H4 (cell line): Measurements from ENCODE around the gene TNFRSF18. TPM values are rescaled to one million over a fixed set of nuclear protein-coding genes. Genes with fewer than 3 reads are reported as not detected.

ENCODE experiments used
- DNase-seq: peaks from one replicate; pipeline ENCODE4 v3.0.0-alpha.2; 2015; ENCODE audit warnings: low spot score
- total RNA-seq: library from RNA; depleted of rRNA; stranded (reverse); fragments of >200 nt; shearing (Covaris generic); gene quantifications from 2 replicates; pipeline ENCODE4 v1.2.3, GENCODE V29; 2014

Gene TNFRSF18
- total RNA-seq, 1 experiment from 2014 or later: not detected

DNA sequence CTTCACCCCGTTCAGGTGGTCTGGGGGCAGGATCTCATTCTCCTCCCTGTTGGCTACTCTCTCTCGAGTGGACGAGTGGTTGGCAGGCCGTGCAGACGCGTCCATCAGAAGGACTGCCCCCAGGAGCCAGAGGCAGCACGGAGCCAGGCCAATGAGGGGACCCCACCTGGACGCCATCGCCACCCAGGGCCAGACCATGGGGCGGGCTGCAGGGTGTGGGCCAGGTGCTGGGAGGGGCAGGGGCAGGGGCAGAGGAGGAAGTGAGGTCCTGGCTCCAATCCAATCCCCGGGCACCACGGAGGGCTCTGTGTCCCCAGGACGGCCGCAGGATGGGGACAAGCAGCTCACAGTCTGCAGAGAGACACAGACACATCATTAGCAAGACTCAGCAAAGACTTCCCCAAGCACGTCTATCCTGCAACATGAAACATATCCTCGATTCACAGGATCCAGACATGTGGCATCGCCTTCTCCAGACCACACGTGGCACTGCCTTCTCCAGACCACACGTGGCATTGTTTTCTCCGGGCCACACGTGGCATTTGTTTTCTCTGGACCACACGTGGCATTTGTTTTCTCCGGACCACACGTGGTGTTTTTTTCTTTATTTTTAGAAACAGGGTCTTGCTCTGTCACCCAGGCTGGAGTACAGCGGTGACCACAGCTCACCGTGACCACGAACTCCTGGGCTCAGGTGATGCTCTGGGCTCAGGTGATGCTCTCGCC is 22.4 kb upstream of the TNFRSF18 start:
- no peak for DNase-seq

DNA sequence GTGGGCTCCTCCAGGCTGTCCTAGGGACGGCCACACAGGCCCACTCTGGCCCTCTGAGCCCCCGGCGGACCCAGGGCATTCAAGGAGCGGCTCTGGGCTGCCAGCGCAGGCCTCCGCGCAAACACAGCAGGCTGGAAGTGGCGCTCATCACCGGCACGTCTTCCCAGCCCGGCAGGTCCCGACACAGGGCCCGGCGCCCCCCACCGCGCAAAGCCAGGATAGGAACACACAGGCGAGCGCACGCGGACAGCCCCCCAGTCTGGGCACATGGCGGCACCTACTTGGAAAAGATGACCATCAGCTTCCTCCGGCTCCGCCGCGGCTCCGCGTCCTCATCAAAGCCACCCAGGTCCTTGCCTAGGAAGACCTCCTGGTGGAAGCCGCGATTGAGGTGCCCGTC is 21.8 kb upstream of the TNFRSF18 start:
- DNase-seq: no peak

DNA sequence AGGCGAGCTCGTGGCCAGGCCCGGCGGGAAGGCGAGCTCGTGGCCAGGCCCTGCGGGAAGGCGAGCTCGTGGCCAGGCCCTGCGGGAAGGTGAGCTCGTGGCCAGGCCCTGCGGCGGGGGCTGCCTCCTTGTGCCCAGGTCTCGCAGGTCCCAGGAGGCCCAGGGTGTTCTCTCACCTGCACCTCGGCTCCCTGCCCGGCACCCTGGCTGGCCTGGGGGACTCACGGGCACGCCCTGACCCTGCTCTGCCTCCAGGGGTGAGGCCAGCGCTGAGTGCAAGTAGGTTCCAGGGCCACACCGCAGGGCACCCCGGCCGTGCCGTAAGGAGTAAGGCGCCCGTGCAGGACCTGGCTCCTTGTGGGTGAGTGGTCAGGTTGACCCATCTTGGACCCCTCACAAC is 21.0 kb upstream of the TNFRSF18 start:
- no peak for DNase-seq

DNA sequence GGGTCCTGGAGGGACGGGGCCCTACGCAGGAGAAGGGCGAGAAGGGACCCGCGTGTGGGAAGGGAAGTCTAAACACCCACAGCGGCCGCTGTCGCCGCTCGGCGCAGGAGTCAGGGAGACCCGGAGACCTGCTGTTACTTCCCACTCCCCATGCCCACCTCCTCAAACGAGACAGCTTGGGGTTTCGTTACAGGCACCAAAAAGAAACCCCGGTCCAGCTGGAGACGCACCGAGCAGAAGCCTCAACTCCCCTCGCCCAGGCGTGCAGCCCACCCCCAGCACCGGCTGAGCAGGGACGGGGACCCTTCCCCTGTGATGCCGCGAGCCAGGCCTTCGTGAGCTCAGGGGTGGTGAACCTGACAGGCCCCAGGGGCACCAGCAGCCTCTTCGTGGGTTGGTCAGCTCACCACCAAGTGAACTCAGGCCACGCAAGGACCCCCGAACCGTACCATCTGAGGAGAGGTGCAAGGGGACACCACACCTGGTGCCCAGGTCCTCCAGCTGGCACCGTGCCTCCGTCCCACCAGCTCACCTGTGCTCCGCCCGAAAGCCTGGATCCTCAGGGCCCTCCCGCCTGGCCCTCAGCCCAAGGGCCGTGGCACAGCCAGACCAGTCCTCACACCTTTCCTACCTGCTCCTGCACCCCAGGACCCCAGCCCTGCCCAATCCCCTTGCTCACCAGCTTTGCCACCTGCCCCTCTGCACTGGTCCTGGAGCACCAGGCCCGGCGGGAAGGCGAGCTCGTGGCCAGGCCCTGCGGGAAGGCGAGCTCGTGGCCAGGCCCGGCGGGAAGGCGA is 20.4 kb upstream of the TNFRSF18 start:
- no peak for DNase-seq

DNA sequence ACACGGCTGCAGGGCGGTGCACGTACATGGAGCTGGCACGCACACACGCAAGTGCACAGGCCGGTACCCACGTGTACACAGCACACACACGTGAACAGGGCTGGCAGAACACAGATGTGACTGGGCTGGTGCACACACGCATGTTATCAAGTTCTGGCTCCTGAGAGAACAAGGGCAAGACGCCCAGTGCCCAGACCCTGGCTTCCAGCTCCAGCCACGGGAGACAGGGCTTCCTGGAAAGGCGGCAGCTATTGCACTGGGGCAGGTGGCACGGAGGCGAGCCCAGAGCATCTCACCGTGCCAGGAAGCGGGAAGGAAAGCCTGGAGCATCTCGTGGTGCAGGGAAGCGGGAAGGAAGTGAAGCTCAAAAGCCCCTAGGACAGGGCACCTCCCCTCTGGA is 19.5 kb upstream of the TNFRSF18 start:
- DNase-seq: no peak

DNA sequence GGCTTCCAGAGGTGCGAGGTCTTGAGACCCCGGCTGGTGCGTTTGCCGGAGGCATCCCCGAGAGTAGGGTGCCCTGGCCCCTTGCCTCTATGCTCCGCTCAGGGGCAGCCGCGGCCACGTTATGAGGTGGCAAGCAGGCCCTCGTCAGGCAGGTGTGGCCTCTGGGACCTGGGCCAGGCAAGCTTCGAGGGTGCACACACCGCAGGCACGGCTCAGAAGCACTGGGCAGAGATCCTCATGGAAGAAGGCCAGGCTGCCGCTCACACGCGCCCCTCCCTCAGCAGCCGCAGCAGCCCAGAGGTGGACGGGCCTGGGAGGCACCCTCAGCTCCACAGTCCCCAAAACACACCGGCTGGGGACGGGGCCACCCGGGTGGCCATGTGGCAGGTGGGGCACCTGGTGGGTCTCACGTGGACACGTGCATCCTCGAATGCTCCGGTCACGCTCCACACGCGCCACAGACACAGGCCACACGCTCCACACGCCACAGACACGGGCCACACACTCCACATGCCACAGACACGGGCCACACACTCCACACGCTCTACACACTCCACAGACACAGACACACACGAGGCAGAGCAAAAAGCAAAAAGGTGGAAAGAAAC is 18.9 kb upstream of the TNFRSF18 start:
- no peak for DNase-seq

DNA sequence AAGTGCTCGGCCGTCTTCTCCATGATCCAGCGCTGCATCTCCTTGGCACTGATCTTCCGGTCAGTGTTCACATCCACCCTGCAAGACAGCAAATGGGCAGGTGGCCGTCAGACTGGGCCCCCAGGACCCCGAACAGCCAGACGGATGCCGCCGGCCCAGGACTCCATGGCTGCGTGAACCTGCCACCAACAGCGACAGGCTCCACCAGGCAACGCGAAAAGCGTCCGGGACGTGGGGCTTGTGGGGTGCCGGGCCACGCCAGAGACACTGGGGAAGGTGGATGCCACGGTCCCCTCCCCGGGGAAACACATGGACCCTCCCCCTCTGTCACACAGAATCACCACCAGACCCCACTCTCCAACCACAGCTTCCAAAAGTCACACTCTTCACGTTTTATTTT is 17.5 kb upstream of the TNFRSF18 start:
- DNase-seq: no peak

DNA sequence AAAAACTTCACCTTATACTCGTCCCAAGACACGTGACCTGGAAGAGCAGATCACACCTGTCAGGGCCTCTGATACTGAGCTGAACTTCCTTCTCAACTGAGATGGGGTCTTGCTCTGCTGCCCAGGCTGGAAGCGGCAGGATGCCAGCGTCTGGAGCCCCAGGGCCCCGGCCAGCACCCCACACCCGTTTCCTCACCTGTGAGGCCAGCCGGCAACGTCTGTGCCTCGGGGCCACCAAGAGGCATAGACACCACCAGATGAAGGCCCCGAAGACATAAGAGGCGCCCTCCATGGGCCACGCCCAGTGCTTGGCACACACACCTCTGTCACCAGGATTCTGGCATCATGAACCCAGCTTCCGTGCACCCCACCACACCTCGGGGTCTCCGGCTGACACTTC is 16.9 kb upstream of the TNFRSF18 start:
- DNase-seq: no peak

DNA sequence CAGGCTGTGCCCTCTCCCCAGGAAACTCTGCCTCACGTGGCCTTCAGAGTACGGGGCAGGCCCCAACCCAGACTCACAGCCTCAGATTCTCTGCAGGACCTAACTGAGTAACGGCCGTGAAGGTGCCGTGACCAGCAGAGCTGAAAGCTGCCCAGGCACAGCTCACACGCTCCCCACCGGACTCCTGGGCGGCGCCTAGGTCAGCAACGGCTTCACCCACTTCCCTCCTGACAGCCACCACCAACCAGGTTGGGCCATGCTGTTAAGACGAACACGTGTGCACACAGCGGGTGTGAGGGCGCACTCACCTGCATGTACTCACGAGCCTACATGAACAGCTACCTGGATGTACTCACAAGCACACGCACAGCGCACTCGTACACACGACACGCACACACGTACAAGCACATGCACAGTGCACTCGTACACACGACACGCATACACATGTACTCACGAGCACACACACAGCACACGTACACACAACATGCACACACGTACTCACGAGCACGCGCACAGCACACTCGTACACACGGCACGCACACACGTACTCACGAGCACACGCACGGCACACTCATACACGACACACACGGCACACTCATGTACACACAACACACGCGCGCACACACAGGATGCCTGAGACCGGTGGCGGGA is 16.3 kb upstream of the TNFRSF18 start:
- no peak for DNase-seq

DNA sequence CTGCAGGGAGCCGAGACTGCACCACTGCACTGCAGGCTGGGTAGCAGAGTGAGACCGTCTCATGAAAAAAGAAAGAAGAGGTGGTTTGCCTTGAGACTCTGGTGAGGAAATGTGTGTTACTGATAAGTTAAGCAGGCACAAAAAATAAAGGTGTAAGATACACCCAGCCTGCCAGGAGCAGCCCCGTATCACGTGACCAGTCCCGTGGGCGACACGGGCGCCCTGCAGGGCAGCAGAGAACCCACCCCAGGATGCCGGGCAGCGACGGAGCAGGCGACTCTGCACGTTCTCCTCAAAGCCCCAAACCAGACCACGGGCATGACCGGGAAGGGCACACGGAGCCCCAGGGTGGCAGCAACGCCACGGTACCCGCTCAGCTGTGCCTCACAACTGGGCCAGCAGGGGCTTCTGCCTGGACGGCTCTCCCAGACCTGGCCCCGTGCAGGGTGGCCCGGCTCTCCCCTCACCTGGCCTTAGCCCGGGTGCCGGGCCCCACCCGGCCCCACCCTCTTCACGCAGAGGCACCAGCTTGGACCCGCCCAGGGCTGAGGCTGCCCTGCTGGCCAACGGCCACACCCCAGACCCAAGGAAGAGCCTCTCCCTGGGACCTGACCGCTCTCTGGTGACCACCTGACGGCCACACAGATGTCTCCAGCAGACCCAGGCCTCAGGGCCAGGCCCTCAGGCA is 15.6 kb upstream of the TNFRSF18 start:
- DNase-seq: no peak

DNA sequence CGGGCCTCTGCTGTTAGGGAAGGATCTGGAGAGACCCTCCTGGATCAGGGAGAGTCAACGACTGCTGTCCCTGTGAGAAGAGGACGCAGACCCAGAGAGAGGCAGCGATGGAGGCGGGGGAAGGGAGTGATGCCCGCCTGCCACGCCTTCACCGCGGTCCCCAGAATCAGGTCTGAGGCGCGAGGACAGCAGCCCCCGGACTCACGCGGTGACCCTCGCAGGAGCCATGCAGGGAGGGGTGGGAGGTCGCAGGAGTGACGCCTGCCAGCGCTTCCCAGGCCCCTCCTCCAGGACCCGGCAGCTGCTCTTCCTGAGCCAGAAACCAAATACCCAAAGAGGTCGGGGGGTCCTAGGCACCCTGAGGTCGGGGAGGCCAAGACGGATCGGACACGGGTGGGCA is 13.8 kb upstream of the TNFRSF18 start:
- no peak for DNase-seq

DNA sequence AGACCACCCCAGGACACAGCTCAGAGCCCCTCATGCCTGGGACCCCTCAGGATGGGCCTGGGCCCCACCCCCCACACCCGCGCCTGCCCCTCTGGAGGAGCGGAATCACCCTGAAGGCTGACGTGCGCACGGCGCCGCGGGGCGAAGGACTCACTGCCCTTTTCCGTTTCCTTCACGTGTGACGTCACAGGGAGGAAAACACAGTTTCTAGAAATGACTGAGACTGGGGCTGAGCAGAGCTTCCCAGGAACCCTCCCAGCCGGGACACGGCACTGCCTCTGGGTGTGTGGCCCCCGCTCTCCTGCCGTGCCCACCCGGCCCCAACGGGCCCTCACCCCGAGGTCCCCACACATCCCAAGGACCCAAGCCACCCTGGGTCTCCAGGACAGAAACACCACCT is 12.9 kb upstream of the TNFRSF18 start:
- DNase-seq: no peak

DNA sequence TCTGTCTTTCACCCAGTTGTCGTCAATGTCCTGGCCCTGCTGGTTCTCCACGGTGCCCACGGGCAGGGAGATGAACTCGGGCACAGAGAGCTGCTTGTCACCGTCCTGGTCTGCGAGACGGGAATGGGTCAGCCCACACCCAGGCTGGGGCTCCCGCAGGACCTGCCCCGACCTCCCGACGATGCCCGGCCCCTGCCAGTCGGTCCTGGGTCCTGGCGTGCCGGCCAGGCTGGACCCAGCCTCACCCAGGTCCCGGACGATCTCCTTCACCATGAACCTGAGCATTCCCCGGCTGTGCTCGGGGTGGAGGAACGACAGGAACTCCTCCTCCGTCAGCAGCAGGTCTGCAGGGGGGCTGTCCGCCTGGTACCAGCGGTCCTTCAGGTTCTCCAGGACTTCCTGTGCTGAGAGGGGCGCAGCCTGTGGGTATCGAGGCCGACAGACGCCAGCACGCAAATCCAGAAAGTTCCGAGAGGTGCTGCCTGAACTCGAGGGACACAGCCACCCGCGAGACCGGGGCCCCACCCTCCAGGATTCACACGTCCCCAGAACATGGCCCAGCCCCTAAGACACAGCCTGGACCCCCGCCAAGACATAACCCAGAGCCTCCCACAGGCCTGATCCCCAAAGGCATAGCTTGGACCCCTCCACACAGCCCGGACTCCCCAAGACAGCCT is 12.3 kb upstream of the TNFRSF18 start:
- DNase-seq: no peak

DNA sequence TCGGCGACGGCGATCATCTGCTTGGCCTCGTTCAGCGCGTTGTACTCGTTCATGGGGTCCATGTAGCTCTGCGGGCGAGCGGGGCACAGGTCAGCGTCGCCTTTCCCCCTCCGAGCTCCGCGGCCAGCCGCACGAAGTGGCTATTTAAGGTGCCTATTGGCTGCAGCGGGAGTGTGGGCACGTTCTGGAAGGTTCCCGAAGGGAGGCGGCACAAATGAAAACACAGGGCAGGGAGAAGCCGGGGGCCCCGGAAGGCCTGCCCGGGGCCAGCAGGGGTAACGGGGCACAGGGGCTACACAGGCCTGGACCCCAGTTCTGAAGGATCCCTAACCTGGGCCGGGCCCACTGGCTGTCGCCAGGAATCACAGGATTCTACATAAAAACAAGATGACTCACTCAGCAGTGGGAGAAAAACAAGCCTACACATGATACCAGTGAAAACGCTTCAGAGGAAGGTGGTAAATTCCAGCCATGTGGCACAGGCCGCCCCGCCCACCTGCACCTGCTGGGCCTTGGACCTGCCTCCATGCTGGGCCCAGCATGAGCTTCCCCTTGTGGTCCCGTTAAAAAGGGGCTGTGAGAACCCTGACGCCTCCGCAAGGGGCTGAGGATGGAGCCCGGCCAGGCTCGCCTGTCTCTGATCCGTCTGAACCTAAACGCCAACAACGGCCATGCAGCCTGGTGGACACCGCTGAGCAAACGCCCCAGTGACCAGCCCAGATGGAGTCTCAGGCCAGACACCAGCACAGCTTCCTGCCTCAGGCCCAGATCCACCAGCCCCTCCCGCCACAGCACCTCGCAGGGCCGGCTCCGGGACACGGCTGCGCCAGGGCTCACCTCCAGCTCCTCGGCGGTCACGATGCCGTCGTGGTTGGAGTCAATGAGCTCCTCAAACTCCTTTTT is 11.5 kb upstream of the TNFRSF18 start:
- DNase-seq: no peak

DNA sequence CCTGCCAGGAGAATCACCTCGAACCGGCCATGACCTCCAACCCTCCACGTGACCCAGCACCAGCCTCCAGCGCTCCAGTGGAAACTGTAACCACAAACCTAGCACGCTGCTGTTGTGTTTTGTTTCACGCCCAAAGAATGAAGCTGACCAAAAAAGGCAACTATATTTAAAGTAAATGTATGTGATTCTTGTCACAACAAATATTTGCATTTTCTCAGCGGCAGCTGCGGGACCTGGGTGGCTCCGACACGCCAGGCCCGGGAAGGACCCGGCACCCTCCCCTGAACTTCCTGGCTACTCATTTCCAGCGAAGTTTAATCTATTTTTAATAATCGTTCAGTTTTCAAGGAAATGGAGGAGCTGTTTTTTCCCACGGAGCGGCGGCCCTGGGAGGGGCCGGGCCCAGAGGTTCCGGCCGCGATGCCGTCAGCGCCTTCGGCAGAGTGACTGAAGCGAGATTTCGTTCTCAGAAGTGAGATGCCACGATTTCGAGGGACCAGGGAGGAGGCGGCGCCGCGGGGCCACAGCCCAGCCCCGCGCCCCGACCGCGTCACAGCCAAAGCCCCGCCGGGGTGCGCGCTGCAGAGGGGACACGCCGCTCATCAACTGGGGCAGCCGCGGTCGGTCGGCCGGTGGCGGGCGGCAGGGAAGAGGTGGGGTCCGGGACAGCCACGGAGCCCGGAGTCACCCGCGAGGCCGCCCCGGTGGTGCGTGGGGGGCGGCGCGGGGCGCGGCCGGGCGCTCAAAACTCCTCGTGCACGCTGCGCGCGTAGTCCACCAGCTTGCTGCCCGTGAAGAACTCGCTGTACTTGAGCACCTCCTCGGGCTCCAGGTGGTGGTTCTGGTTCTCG is 10.6 kb upstream of the TNFRSF18 start:
- DNase-seq: no peak

DNA sequence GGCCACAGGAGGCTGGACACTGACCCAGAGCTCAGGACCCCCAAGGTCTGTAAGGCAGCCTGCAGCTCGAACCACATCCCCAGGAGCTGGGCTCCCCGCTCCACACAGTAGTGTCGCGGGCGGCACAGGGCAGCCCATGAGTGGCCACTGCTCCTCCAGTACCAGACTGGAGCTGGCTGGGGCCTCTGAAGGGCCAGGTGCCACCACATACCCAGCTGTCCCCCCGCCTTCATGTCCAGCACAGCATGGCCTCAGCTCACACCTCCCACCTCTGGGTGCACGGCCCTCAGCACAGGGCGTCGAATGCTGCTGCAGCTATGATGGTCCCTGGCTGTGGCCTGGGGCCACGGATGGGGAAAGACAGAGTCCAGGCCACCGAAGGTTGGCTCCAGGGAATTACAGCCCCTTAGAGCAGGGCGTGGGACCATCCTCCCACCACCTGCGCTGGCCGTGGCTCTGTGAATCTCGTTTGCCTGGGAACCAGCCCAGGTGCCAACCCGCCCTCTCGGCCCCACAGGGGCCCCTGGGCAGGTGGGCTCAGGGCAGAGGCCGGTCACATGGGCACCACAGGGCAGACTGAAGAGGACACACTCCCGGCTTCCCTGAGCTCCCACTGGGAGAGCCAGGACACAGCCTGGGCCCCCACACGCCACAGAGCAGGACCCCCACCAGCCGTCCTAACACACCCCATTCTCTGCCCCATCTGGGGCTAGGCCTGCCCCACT is 9.7 kb upstream of the TNFRSF18 start:
- no peak for DNase-seq

DNA sequence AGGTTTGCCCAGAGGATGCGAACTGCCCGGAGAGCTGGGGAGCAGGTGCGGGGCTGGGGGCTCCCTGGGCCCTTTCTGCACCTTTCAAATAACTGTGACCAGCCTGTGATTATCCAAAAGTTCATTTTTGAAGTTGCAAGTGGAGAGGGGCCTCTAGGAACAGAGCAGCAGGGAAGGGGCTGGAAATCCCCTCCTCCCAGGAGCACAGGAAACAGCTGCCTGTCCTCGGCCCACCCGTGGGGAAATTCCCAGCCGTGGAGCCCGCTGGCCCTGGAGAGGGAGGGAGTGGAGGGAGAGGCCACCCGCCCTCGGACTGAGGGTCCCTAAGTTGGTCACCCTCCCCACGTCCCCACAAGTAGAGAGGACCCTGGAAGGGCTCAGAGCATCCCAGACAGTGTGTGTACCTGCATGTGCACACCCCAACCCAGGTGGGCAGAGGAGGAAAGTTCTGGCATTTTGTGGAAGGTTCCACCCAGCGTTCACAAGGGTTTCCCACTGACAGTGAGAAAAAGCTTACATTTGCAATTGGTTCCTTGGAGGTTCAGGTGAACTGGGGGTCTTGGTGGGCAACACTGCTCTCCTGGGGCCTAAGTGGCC is 8.8 kb upstream of the TNFRSF18 start:
- no peak for DNase-seq
